CD14-positive monocyte (primary cell): ENCODE data around the gene CARMIL1. TPM values are rescaled to one million over a fixed set of nuclear protein-coding genes. Genes with fewer than 3 reads are reported as not detected.

ENCODE experiments used
- DNase-seq, 3 donors: peaks; one replicate each; pipeline ENCODE4 v3.0.0-alpha.2; 2011 to 2022
- H2AFZ ChIP-seq: 2 replicates; pipeline ENCODE4 v1.6.0; 2012; ENCODE audit warnings: mild to moderate bottlenecking, low read depth, low read length, inconsistent platforms; ENCODE audit not compliant: insufficient read depth, poor library complexity, severe bottlenecking
- H3K27ac ChIP-seq, 2 donors: 1 replicate in 1 of 2; 2 replicates in 1 of 2; pipeline ENCODE4 v1.5.1; 2012 to 2013; ENCODE audit warnings: low read length in 2 of 2, control low read depth in 1 of 2, inconsistent platforms in 1 of 2, low read depth in 1 of 2, mild to moderate bottlenecking in 1 of 2
- H3K27me3 ChIP-seq, 2 donors: one replicate each; pipeline versions ENCODE4 v1.6.0 to v1.6.1; 2011 to 2013; ENCODE audit warnings: low read length in 2 of 2; ENCODE audit not compliant: control insufficient read depth in 2 of 2, insufficient read depth in 2 of 2
- H3K36me3 ChIP-seq, 2 donors: replicated peaks in 1 of 2; 1 replicate in 1 of 2; 2 replicates in 1 of 2; pipeline versions ENCODE4 v1.5.1 to v1.6.1; 2012 to 2013; ENCODE audit warnings: low read length in 2 of 2, control low read depth in 1 of 2, inconsistent platforms in 1 of 2, mild to moderate bottlenecking in 1 of 2; ENCODE audit not compliant: insufficient read depth in 2 of 2, control insufficient read depth in 1 of 2
- H3K4me1 ChIP-seq, 2 donors: 1 replicate in 1 of 2; 2 replicates in 1 of 2; pipeline versions ENCODE4 v1.5.1 to v1.6.1; 2012 to 2013; ENCODE audit warnings: low read length in 2 of 2, control low read depth in 1 of 2, inconsistent platforms in 1 of 2, mild to moderate bottlenecking in 1 of 2, moderate library complexity in 1 of 2; ENCODE audit not compliant: insufficient read depth in 2 of 2, control insufficient read depth in 1 of 2
- H3K4me2 ChIP-seq: replicated peaks from 2 replicates; pipeline ENCODE3; 2012; ENCODE audit warnings: low read length, moderate library complexity, mild to moderate bottlenecking; ENCODE audit not compliant: poor library complexity, severe bottlenecking; ENCODE audit errors: extremely low read depth
- H3K4me3 ChIP-seq, 3 experiments: fragments of 200-600 bp in 1 of 3; sonication (generic) in 1 of 3; replicated peaks in 1 of 3; 1 replicate in 2 of 3; 2 replicates in 1 of 3; pipeline ENCODE4 v1.5.1; 2011 to 2013; ENCODE audit warnings: low read length in 3 of 3, mild to moderate bottlenecking in 3 of 3, control low read depth in 2 of 3, low read depth in 2 of 3, inconsistent platforms in 1 of 3, moderate library complexity in 1 of 3
- H3K79me2 ChIP-seq: 2 replicates; pipeline ENCODE4 v1.6.0; 2012; ENCODE audit warnings: mild to moderate bottlenecking, control low read depth, inconsistent platforms, low read length, moderate library complexity; ENCODE audit not compliant: insufficient read depth
- H3K9ac ChIP-seq: 2 replicates; pipeline ENCODE4 v1.6.0; 2017; ENCODE audit warnings: low read length, mild to moderate bottlenecking; ENCODE audit not compliant: insufficient read depth, poor library complexity, severe bottlenecking
- H3K9me3 ChIP-seq, 2 donors: replicated peaks in 1 of 2; 1 replicate in 1 of 2; 2 replicates in 1 of 2; pipeline versions ENCODE4 v1.5.1 to v1.6.1; 2012 to 2013; ENCODE audit warnings: low read length in 2 of 2, control low read depth in 1 of 2; ENCODE audit not compliant: control insufficient read depth in 1 of 2, insufficient read depth in 1 of 2
- H4K20me1 ChIP-seq: 2 replicates; pipeline ENCODE4 v1.6.0; 2012; ENCODE audit warnings: mild to moderate bottlenecking, low read length, control low read depth, moderate library complexity; ENCODE audit not compliant: insufficient read depth
- H3K27ac Mint-ChIP-seq, 7 donors: one replicate each; pipeline ENCODE4 v1.8.0; 2020; ENCODE audit warnings: mild to moderate bottlenecking in 7 of 7, mixed read lengths in 7 of 7, moderate library complexity in 6 of 7, inconsistent platforms in 2 of 7
- H3K27me3 Mint-ChIP-seq, 3 donors: one replicate each; pipeline ENCODE4 v1.8.0; 2021 to 2022; ENCODE audit warnings: low read depth in 3 of 3, mild to moderate bottlenecking in 3 of 3, mixed read lengths in 3 of 3, moderate library complexity in 3 of 3, inconsistent platforms in 1 of 3
- H3K36me3 Mint-ChIP-seq, 2 donors: one replicate each; pipeline ENCODE4 v1.8.0; 2020; ENCODE audit warnings: mixed read lengths in 2 of 2, inconsistent platforms in 1 of 2, mild to moderate bottlenecking in 1 of 2
- H3K4me1 Mint-ChIP-seq: one replicate; pipeline ENCODE4 v1.8.0; 2020; ENCODE audit warnings: mild to moderate bottlenecking, mixed read lengths
- H3K4me3 Mint-ChIP-seq, 2 donors: one replicate each; pipeline ENCODE4 v1.8.0; 2020; ENCODE audit warnings: mild to moderate bottlenecking in 2 of 2, mixed read lengths in 2 of 2, moderate library complexity in 1 of 2
- H3K9me3 Mint-ChIP-seq, 7 donors: one replicate each; pipeline ENCODE4 v1.8.0; 2020 to 2022; ENCODE audit warnings: mixed read lengths in 7 of 7, mild to moderate bottlenecking in 6 of 7, moderate library complexity in 6 of 7, inconsistent platforms in 2 of 7
- CTCF ChIP-seq: fragments of 200-600 bp; IDR thresholded peaks from one replicate; pipeline ENCODE4 v1.8.0; 2022; ENCODE audit warnings: antibody characterized with exemption, mild to moderate bottlenecking
- WGBS: methylation state at CpG from one replicate; pipeline ENCODE4 v1.1.5; 2013; ENCODE audit warnings: missing lambda C conversion rate; ENCODE audit not compliant: insufficient coverage; 5-methylcytosine and 5-hydroxymethylcytosine counted together
- intact Hi-C, 2 donors: fragments of 100-400 bp; cut with micrococcal nuclease; formaldehyde crosslinking; loops; one replicate each; pipeline versions ENCODE4 v1.15.0 to v1.15.1; 2023
- polyA plus RNA-seq, 3 donors: library from polyadenylated mRNA; depleted of rRNA in 1 of 3; unstranded in 2 of 3; stranded (reverse) in 1 of 3; fragments of 300-500 nt in 2 of 3; fragments of >200 nt in 1 of 3; fragmentation: Illumina TruSeq in 2 of 3; gene quantifications; 1 replicate in 2 of 3; 2 replicates in 1 of 3; pipeline ENCODE4 v1.2.3, GENCODE V29; 2012 to 2021

CARMIL1 gene
- polyA plus RNA-seq, 3 donors = 0.30 to 0.49 (median 0.41) TPM

- peaks cover 0 to 6% (median 0%) of the 10 kb centered on the region in 7 donors for H3K9me3 Mint-ChIP-seq
- Histone ChIP-seq H3K36me3 (no peaks in the 10 kb centered on the region), H3K79me2 (no peaks in the 10 kb centered on the region), H3K4me2 (no peak overlapping the region), H3K4me1 (peaks cover 0 to 4% of the 10 kb centered on the region in 2 donors), H3K27me3 (peaks cover 12 to 18% of the 10 kb centered on the region in 2 donors), H3K27ac (no peak overlapping the region), H2AFZ (no peak overlapping the region), H3K9me3 (no peaks in the 10 kb centered on the region), H3K9ac (no peak overlapping the region), H4K20me1 (no peaks in the 10 kb centered on the region), H3K4me3 (no peak overlapping the region)
- no peak for DNase-seq
- H3K27me3 Mint-ChIP-seq = peaks cover 2 to 20% (median 7%) of the 10 kb centered on the region in 3 donors
- H3K36me3 Mint-ChIP-seq = no peaks in the 10 kb centered on the region
- peaks cover 4% of the 10 kb centered on the region for H3K4me1 Mint-ChIP-seq
- TF ChIP-seq CTCF = no peak
- intact Hi-C loops = no loop called here
- no peak overlapping the region for H3K27ac Mint-ChIP-seq
- peak overlapping the region in 1 of 2 donors; percentile 44 for H3K4me3 Mint-ChIP-seq
- WGBS = 89% methylated on average over 1 of the region's 5 CpGs
Measured at GRCh38 chr6:25640446-25640845, 361.3 kb downstream of the CARMIL1 start.

- 90% methylated on average over 2 of the region's 4 CpGs for WGBS
- no peaks in the 10 kb centered on the region for H3K36me3 Mint-ChIP-seq
- Histone ChIP-seq H3K9ac (no peak overlapping the region), H4K20me1 (no peaks in the 10 kb centered on the region), H3K4me3 (no peak overlapping the region), H3K4me2 (no peak overlapping the region), H3K27me3 (peaks cover 15 to 22% of the 10 kb centered on the region in 2 donors), H2AFZ (no peak overlapping the region), H3K36me3 (no peaks in the 10 kb centered on the region), H3K4me1 (peaks cover 0 to 4% of the 10 kb centered on the region in 2 donors), H3K27ac (no peak overlapping the region), H3K79me2 (no peaks in the 10 kb centered on the region), H3K9me3 (no peaks in the 10 kb centered on the region)
- no peak for DNase-seq
- peak overlapping the region in 1 of 7 donors; percentile 2 for H3K27ac Mint-ChIP-seq
- intact Hi-C loops = no loop called here
- H3K4me3 Mint-ChIP-seq = no peak overlapping the region
- TF ChIP-seq CTCF = no peak
- H3K4me1 Mint-ChIP-seq = peaks cover 4% of the 10 kb centered on the region
- H3K9me3 Mint-ChIP-seq = peaks cover 0 to 6% (median 0%) of the 10 kb centered on the region in 7 donors
- H3K27me3 Mint-ChIP-seq = peaks cover 7 to 24% (median 12%) of the 10 kb centered on the region in 3 donors
Measured at GRCh38 chr6:25640891-25641290, 361.7 kb downstream of the CARMIL1 start.
